Left ventricle myocardium inferior (tissue), 1 donor: Measurements from ENCODE around the gene ANKRD40. TPM values are rescaled to one million over a fixed set of nuclear protein-coding genes. Genes with fewer than 3 reads are reported as not detected.

Experiments
- DNase-seq: peaks from one replicate; pipeline ENCODE4 v3.0.0-alpha.2; 2020
- H3K27ac ChIP-seq: fragments of 200-600 bp; replicated peaks from 2 replicates; pipeline ENCODE4 v1.8.0; 2021
- H3K27me3 ChIP-seq: fragments of 200-600 bp; 2 replicates; pipeline ENCODE4 v1.8.0; 2021; ENCODE audit warnings: low read depth
- H3K36me3 ChIP-seq: fragments of 200-600 bp; 2 replicates; pipeline ENCODE4 v1.8.0; 2021
- H3K4me1 ChIP-seq: fragments of 200-600 bp; 2 replicates; pipeline ENCODE4 v1.8.0; 2021
- H3K4me3 ChIP-seq: fragments of 200-600 bp; 2 replicates; pipeline ENCODE4 v1.8.0; 2021; ENCODE audit warnings: mild to moderate bottlenecking, moderate library complexity
- H3K9me3 ChIP-seq: fragments of 200-600 bp; replicated peaks from 2 replicates; pipeline ENCODE4 v1.8.0; 2021
- intact Hi-C: fragments of 100-400 bp; cut with micrococcal nuclease; formaldehyde crosslinking; loops from one replicate; pipeline ENCODE4 v1.11.0; 2022
- total RNA-seq: library from RNA; stranded (reverse); fragmentation: NEBNext Ultra II Directional; extraction: Animal tissue kit (Norgen Biotek cat#: 25700); gene quantifications from one replicate; pipeline ENCODE4 v1.2.1, GENCODE V29; 2021
- TF ChIP-seq, protein P1 (sequence below): fragments of 200-600 bp; IDR thresholded peaks from 2 replicates; pipeline ENCODE4 v1.8.0; 2021; ENCODE audit warnings: antibody characterized with exemption, mild to moderate bottlenecking, borderline replicate concordance
- donor health status: DM: no; HTN: yes; CAD: no; lungs with severe emphysema.

The ANKRD40 gene
- total RNA-seq, 1 donor from 2014 or later = 53.1 TPM

- Histone ChIP-seq H3K4me3 (no peak overlapping the region), H3K4me1 (peaks cover 36% of the 10 kb centered on the region), H3K36me3 (peaks cover 30% of the 10 kb centered on the region), H3K9me3 (no peaks in the 10 kb centered on the region), H3K27me3 (no peaks in the 10 kb centered on the region), H3K27ac (no peak overlapping the region)
- DNase-seq = no peak
- intact Hi-C loops = loop anchor here (10.0 kb wide), 1 partner anchor 135 kb away; no protein-coding TSS in a partner anchor
- TF ChIP-seq, protein P1, sequence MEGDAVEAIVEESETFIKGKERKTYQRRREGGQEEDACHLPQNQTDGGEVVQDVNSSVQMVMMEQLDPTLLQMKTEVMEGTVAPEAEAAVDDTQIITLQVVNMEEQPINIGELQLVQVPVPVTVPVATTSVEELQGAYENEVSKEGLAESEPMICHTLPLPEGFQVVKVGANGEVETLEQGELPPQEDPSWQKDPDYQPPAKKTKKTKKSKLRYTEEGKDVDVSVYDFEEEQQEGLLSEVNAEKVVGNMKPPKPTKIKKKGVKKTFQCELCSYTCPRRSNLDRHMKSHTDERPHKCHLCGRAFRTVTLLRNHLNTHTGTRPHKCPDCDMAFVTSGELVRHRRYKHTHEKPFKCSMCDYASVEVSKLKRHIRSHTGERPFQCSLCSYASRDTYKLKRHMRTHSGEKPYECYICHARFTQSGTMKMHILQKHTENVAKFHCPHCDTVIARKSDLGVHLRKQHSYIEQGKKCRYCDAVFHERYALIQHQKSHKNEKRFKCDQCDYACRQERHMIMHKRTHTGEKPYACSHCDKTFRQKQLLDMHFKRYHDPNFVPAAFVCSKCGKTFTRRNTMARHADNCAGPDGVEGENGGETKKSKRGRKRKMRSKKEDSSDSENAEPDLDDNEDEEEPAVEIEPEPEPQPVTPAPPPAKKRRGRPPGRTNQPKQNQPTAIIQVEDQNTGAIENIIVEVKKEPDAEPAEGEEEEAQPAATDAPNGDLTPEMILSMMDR = no peak
Observed at GRCh38 chr17:50689956-50690886, 17.5 kb downstream of the ANKRD40 start.

GRCh38 chr17:50689251-50689650, 18.5 kb downstream of the ANKRD40 start:
- TF ChIP-seq, protein P1 = no peak
- DNase-seq = no peak
- peaks cover 31% of the 10 kb centered on the region for H3K4me1 ChIP-seq
- no peak overlapping the region for H3K27ac ChIP-seq
- no peak overlapping the region for H3K4me3 ChIP-seq
- intact Hi-C loops = no loop called here
- no peaks in the 10 kb centered on the region for H3K27me3 ChIP-seq
- H3K36me3 ChIP-seq = peaks cover 20% of the 10 kb centered on the region
- H3K9me3 ChIP-seq = no peaks in the 10 kb centered on the region

- Histone ChIP-seq H3K36me3 (peaks cover 10% of the 10 kb centered on the region), H3K27me3 (no peaks in the 10 kb centered on the region), H3K27ac (no peak overlapping the region), H3K9me3 (no peaks in the 10 kb centered on the region), H3K4me3 (no peak overlapping the region), H3K4me1 (peaks cover 31% of the 10 kb centered on the region)
- intact Hi-C loops = no loop called here
- DNase-seq = no peak
- TF ChIP-seq, protein P1 = no peak
Observed at GRCh38 chr17:50688245-50688644, 19.5 kb downstream of the ANKRD40 start.

DNA sequence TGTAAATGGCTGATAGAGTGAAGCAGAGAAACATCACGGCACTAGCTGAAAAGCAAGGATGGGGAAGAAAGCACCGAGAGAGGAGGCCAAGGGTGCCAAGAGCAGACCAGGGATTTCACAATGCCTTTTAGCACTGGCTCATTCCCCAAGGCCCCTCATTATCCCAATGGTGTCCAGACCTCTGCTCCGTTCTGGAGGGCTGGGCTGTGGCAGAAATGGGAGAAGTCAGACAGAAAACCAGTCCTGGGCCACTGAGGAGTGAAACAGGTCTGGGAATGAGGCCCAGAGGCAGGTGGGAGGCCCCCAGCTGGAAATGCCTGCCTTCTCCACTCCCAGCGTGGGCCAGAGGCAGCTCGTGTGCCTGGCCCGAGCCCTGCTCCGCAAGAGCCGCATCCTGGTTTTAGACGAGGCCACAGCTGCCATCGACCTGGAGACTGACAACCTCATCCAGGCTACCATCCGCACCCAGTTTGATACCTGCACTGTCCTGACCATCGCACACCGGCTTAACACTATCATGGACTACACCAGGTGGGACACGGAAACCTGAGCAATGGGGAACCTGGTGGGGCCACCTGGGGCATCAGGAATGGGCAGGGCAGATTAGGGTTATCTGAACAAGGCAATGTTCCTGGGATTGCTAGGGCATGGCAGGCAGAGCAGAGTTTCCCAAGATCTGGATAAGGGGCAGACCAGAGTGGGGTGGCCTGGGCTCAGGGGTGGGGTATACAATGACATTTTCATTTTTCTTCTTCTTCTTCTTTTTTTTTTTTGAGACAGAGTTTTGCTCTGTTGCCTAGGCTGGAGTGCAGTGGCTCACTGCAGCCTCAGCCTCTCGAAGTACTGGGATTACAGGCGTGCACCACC, 20.3 kb downstream of the ANKRD40 start:
- H3K9me3 ChIP-seq = no peaks in the 10 kb centered on the region
- no peak overlapping the region for H3K4me3 ChIP-seq
- H3K27ac ChIP-seq = peak overlapping the region; percentile 48
- DNase-seq = no peak
- intact Hi-C loops = no loop called here
- H3K4me1 ChIP-seq = peaks cover 31% of the 10 kb centered on the region
- TF ChIP-seq, protein P1 = no peak
- H3K36me3 ChIP-seq = peaks cover 2% of the 10 kb centered on the region
- no peaks in the 10 kb centered on the region for H3K27me3 ChIP-seq

DNA sequence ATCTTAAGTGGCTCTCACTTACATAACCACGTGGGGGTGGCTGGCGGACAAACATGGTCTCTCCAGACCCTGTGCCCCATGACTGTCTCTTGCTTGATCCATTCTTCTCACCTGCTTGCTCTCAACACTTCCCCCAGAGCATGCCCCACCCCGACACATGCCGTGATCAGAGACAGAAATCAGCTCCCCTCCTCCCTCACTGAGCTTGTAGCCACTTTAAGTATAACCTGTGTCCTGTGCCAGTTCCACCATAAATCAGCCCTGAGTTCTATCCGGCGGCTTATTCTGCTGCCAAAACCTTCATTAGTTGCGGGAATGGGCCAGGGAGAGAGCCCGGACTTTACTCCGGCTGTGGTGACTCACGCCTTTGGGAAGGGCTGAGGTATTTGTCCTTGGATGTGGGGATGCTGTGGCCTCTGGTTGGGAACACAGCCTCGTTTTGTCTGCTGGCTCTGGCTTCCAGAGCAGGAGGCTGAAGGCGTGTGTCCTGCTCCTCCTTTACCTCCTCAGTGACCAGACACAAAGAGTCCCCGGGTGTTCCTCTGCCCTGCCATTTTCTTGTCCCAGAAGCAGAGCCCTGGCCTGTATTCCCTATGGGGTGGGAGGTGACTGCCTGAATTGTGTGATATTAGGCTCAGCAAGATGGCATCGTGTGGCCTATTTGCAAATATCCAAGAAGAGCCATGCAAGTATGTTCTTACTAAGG, 21.1 kb downstream of the ANKRD40 start:
- no peaks in the 10 kb centered on the region for H3K36me3 ChIP-seq
- no peaks in the 10 kb centered on the region for H3K9me3 ChIP-seq
- H3K27me3 ChIP-seq = no peaks in the 10 kb centered on the region
- no peak overlapping the region for H3K4me3 ChIP-seq
- peak overlapping the region; percentile 48 for H3K27ac ChIP-seq
- TF ChIP-seq, protein P1 = no peak
- intact Hi-C loops = no loop called here
- no peak for DNase-seq
- H3K4me1 ChIP-seq = peaks cover 26% of the 10 kb centered on the region
